MM.1S (cell line): ENCODE results near the gene KRTAP5-7.
"Not testable (repeated sequence)": the region's sequence is repeated elsewhere in the genome, so short reads cannot be mapped to it uniquely, and the experiment has no call there.

Experiments
- DNase-seq: peaks from one replicate; pipeline ENCODE4 v3.0.0-alpha.2; 2015
- H2AFZ ChIP-seq: fragments of 300-600 bp; sonication (generic); 2 replicates; pipeline ENCODE4 v1.6.0; 2016; ENCODE audit warnings: antibody characterized with exemption, low read length
- H3F3A ChIP-seq: fragments of 300-600 bp; sonication (generic); 2 replicates; pipeline ENCODE4 v1.6.1; 2016; ENCODE audit warnings: mild to moderate bottlenecking, antibody characterized with exemption, low read length, moderate library complexity, mixed read lengths; ENCODE audit not compliant: insufficient read depth
- H3K27ac ChIP-seq: fragments of 300-600 bp; sonication (generic); 2 replicates; pipeline ENCODE4 v1.5.1; 2016; ENCODE audit warnings: mild to moderate bottlenecking, low read length
- H3K27me3 ChIP-seq: fragments of 300-600 bp; sonication (generic); replicated peaks from 2 replicates; pipeline ENCODE4 v1.6.0; 2016; ENCODE audit warnings: low read length; ENCODE audit not compliant: insufficient read depth
- H3K36me3 ChIP-seq: fragments of 300-600 bp; sonication (generic); replicated peaks from 2 replicates; pipeline ENCODE4 v1.6.1; 2016; ENCODE audit warnings: mild to moderate bottlenecking, low read length, mixed read lengths; ENCODE audit not compliant: insufficient read depth
- H3K4me1 ChIP-seq: fragments of 300-600 bp; sonication (generic); 2 replicates; pipeline ENCODE4 v1.6.1; 2016; ENCODE audit warnings: low read length, mixed read lengths
- H3K4me2 ChIP-seq: fragments of 300-600 bp; sonication (generic); 2 replicates; pipeline ENCODE4 v1.6.0; 2016; ENCODE audit warnings: low read depth, low read length
- H3K4me3 ChIP-seq: fragments of 300-600 bp; sonication (generic); 2 replicates; pipeline ENCODE4 v1.5.1; 2016; ENCODE audit warnings: low read length, mixed read lengths
- H3K79me2 ChIP-seq: fragments of 300-600 bp; sonication (generic); 2 replicates; pipeline ENCODE4 v1.6.1; 2016; ENCODE audit warnings: mixed run types, low read length, mixed read lengths
- H3K9ac ChIP-seq: fragments of 300-600 bp; sonication (generic); 2 replicates; pipeline ENCODE4 v1.6.1; 2016; ENCODE audit warnings: low read length, mixed read lengths
- H3K9me2 ChIP-seq: fragments of 300-600 bp; sonication (generic); replicated peaks from 2 replicates; pipeline ENCODE4 v1.6.1; 2016; ENCODE audit warnings: mild to moderate bottlenecking, low read length, mixed read lengths; ENCODE audit not compliant: insufficient read depth
- H3K9me3 ChIP-seq: fragments of 300-600 bp; sonication (generic); replicated peaks from 2 replicates; pipeline ENCODE4 v1.6.1; 2016; ENCODE audit warnings: mild to moderate bottlenecking, low read length, mixed read lengths; ENCODE audit not compliant: insufficient read depth
- H4K20me1 ChIP-seq: fragments of 300-600 bp; sonication (generic); 2 replicates; pipeline ENCODE4 v1.6.1; 2016; ENCODE audit warnings: mild to moderate bottlenecking, low read length, moderate library complexity, mixed read lengths; ENCODE audit not compliant: insufficient read depth
- EZH2 ChIP-seq: fragments of 300-600 bp; sonication (generic); optimal IDR thresholded peaks from 2 replicates; pipeline ENCODE3; 2017; ENCODE audit warnings: low read depth, mild to moderate bottlenecking, antibody characterized with exemption, low read length, mixed read lengths
- EZH2phosphoT487 ChIP-seq: fragments of 300-600 bp; sonication (generic); IDR thresholded peaks from 2 replicates; pipeline ENCODE4 v1.6.1; 2018; ENCODE audit warnings: antibody characterized with exemption, low read length
- TF ChIP-seq, protein P1 (sequence below): fragments of 300-600 bp; sonication (generic); IDR thresholded peaks from 2 replicates; pipeline ENCODE4 v1.5.1; 2016; ENCODE audit warnings: antibody characterized with exemption, low read length, mixed read lengths

The KRTAP5-7 gene

GRCh38 chr11:71530602-71531001 lies 3.5 kb downstream of the KRTAP5-7 start:
- Histone ChIP-seq H4K20me1 (no peaks in the 10 kb centered on the region), H3K4me1 (no peaks in the 10 kb centered on the region), H3F3A (no peaks in the 10 kb centered on the region), H3K27ac (no peak overlapping the region), H3K9me2 (no peaks in the 10 kb centered on the region), H2AFZ (no peak overlapping the region), H3K9ac (no peak overlapping the region), H3K36me3 (no peaks in the 10 kb centered on the region), H3K9me3 (no peaks in the 10 kb centered on the region), H3K4me3 (no peak overlapping the region), H3K79me2 (no peaks in the 10 kb centered on the region), H3K4me2 (no peak overlapping the region), H3K27me3 (peaks cover 40% of the 10 kb centered on the region)
- no peak for DNase-seq
- TF ChIP-seq EZH2 (no peak), EZH2phosphoT487 (no peak)
- TF ChIP-seq, protein P1, sequence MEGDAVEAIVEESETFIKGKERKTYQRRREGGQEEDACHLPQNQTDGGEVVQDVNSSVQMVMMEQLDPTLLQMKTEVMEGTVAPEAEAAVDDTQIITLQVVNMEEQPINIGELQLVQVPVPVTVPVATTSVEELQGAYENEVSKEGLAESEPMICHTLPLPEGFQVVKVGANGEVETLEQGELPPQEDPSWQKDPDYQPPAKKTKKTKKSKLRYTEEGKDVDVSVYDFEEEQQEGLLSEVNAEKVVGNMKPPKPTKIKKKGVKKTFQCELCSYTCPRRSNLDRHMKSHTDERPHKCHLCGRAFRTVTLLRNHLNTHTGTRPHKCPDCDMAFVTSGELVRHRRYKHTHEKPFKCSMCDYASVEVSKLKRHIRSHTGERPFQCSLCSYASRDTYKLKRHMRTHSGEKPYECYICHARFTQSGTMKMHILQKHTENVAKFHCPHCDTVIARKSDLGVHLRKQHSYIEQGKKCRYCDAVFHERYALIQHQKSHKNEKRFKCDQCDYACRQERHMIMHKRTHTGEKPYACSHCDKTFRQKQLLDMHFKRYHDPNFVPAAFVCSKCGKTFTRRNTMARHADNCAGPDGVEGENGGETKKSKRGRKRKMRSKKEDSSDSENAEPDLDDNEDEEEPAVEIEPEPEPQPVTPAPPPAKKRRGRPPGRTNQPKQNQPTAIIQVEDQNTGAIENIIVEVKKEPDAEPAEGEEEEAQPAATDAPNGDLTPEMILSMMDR = no peak

GRCh38 chr11:71532036-71532610 lies 5.1 kb downstream of the KRTAP5-7 start:
- no peaks in the 10 kb centered on the region for H3K79me2 ChIP-seq
- H3K36me3 ChIP-seq = no peaks in the 10 kb centered on the region
- H3F3A ChIP-seq = no peaks in the 10 kb centered on the region
- H3K4me3 ChIP-seq = no peak overlapping the region
- H3K9ac ChIP-seq = no peak overlapping the region
- no peaks in the 10 kb centered on the region for H3K4me1 ChIP-seq
- no peaks in the 10 kb centered on the region for H4K20me1 ChIP-seq
- no peaks in the 10 kb centered on the region for H3K9me3 ChIP-seq
- DNase-seq = no peak
- TF ChIP-seq, protein P1 = no peak
- TF ChIP-seq EZH2phosphoT487 (no peak), EZH2 (no peak)
- H2AFZ ChIP-seq = no peak overlapping the region
- no peaks in the 10 kb centered on the region for H3K9me2 ChIP-seq
- H3K27ac ChIP-seq = no peak overlapping the region
- H3K4me2 ChIP-seq = no peak overlapping the region
- peaks cover 32% of the 10 kb centered on the region for H3K27me3 ChIP-seq

DNA sequence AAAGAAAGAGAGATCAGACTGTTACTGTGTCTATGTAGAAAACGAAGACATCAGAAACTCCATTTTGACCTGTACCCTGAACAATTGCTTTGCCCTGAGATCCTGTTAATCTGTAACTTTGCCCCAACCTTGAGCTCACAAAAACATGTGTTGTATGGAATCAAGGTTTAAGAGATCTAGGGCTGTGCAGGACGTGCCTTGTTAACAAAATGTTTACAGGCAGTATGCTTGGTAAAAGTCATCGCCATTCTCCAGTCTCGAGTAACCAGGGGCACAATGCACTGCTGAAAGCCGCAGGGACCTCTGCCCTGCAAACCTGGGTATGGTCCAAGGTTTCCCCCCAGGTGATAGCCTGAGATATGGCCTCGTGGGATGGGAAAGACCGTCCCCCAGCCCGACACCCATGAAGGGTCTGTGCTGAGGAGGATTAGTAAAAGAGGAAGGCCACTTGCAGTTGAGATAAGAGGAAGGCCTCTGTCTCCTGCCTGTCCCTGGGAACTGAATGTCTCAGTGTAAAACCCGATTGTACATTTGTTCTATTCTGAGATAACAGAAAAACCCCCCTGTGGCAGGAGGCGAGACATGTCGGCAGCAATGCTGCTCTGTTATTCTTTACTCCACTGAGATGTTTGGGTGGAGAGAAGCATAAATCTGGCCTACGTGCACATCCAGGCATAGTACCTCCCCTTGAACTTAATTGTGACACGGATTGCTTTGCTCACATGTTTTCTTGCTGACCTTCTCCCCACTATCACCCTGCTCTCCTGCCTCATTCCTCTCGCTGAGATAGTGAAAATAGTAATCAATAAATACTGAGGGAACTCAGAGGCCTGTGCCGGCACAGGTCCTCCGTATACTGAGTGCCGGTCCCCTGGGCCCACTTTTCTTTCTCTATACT lies 7.9 kb downstream of the KRTAP5-7 start:
- not testable (repeated sequence) for H3K9ac ChIP-seq, H2AFZ ChIP-seq, H3K9me2 ChIP-seq, H3K36me3 ChIP-seq, H3F3A ChIP-seq, DNase-seq, H4K20me1 ChIP-seq, H3K27ac ChIP-seq, H3K9me3 ChIP-seq, H3K79me2 ChIP-seq, H3K4me1 ChIP-seq, H3K4me3 ChIP-seq, H3K4me2 ChIP-seq
- H3K27me3 ChIP-seq = peaks cover 35% of the 10 kb centered on the region

DNA sequence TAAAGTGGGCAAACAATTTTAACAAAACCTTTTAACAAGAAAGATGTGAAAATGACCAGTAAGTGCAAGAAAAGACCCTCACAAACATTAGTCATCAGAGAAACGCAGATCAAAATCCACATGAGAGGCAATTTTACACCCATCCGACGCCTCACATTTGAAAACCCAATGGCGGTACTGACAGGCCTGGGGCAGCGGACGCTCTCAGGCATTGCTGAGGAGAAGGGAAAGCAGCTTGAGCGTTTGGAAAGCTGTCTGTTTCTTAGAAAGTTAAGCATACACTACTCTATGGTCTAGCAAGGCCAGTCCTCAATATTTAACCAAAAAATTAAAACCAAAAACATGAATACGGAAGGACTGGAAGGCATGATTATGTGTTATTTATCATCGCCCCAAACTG lies 8.8 kb downstream of the KRTAP5-7 start:
- H3K79me2 ChIP-seq = no peaks in the 10 kb centered on the region
- no peaks in the 10 kb centered on the region for H3K36me3 ChIP-seq
- no peak overlapping the region for H3K9ac ChIP-seq
- H3F3A ChIP-seq = no peaks in the 10 kb centered on the region
- no peaks in the 10 kb centered on the region for H3K9me2 ChIP-seq
- H4K20me1 ChIP-seq = no peaks in the 10 kb centered on the region
- no peak for DNase-seq
- no peaks in the 10 kb centered on the region for H3K4me1 ChIP-seq
- H2AFZ ChIP-seq = no peak overlapping the region
- peaks cover 35% of the 10 kb centered on the region for H3K27me3 ChIP-seq
- TF ChIP-seq, protein P1 = no peak
- TF ChIP-seq EZH2 (no peak), EZH2phosphoT487 (no peak)
- no peaks in the 10 kb centered on the region for H3K9me3 ChIP-seq
- H3K4me2 ChIP-seq = no peak overlapping the region
- H3K27ac ChIP-seq = no peak overlapping the region
- H3K4me3 ChIP-seq = no peak overlapping the region
